Upper lobe of left lung (tissue), 6 donors: ENCODE results near the gene MAFF. TPM values are rescaled to one million over a fixed set of nuclear protein-coding genes. Genes with fewer than 3 reads are reported as not detected.
A peak's percentile ranks its signal among the peaks of the same experiment; 100 is the strongest.
"Not testable (repeated sequence)": the region's sequence is repeated elsewhere in the genome, so short reads cannot be mapped to it uniquely, and the experiment has no call there.

Experiments
- ATAC-seq, 2 donors: fragments of 200-7000 bp; cut with Tn5 transposase; one replicate each; pipeline ENCODE4 v1.9.1; 2022; ENCODE audit warnings: mild to moderate bottlenecking in 2 of 2, moderate library complexity in 2 of 2; ENCODE audit not compliant: low FRiP score in 2 of 2
- DNase-seq, 2 donors: peaks; one replicate each; pipeline ENCODE4 v3.0.0-alpha.2; 2019 to 2020
- H3K27ac ChIP-seq, 4 donors: fragments of 200-600 bp; sonication (generic); one replicate each; pipeline ENCODE4 v1.5.1; 2016 to 2019
- H3K27me3 ChIP-seq, 4 donors: fragments of 200-600 bp; sonication (generic); one replicate each; pipeline ENCODE4 v1.5.1; 2017 to 2019
- H3K36me3 ChIP-seq, 4 donors: fragments of 200-600 bp; sonication (generic); one replicate each; pipeline ENCODE4 v1.5.1; 2016 to 2019
- H3K4me1 ChIP-seq, 4 donors: fragments of 200-600 bp; sonication (generic); one replicate each; pipeline ENCODE4 v1.5.1; 2018 to 2019
- H3K4me3 ChIP-seq, 4 donors: fragments of 200-600 bp; sonication (generic); one replicate each; pipeline ENCODE4 v1.5.1; 2017 to 2019; ENCODE audit warnings: mild to moderate bottlenecking in 2 of 4, moderate library complexity in 1 of 4
- H3K9me3 ChIP-seq, 4 donors: fragments of 200-600 bp; sonication (generic); one replicate each; pipeline ENCODE4 v1.5.1; 2018 to 2019
- EP300 ChIP-seq, 4 donors: sonication (generic); formaldehyde crosslinking; IDR thresholded peaks; one replicate each; pipeline ENCODE4 v1.5.1; 2017; ENCODE audit warnings: antibody characterized with exemption in 4 of 4, control low read depth in 2 of 4
- POLR2A ChIP-seq, 4 donors: fragments of 450-650 bp; IDR thresholded peaks; one replicate each; pipeline ENCODE4 v1.5.1; 2016 to 2017; ENCODE audit warnings: antibody characterized with exemption in 4 of 4, mild to moderate bottlenecking in 2 of 4
- POLR2AphosphoS5 ChIP-seq, 2 donors: sonication (generic); formaldehyde crosslinking; IDR thresholded peaks; one replicate each; pipeline ENCODE4 v1.5.1; 2017; ENCODE audit warnings: antibody characterized with exemption in 2 of 2
- WGBS, 2 donors: methylation state at CpG; one replicate each; pipeline ENCODE4 v1.1.5; 2017 to 2018; 5-methylcytosine and 5-hydroxymethylcytosine counted together
- total RNA-seq, 6 donors: library from RNA; depleted of rRNA in 4 of 6; stranded (reverse); fragments of >200 nt in 4 of 6; gene quantifications; one replicate each; pipeline versions ENCODE4 v1.1.0 to v1.2.1, GENCODE V29; 2016 to 2021
- TF ChIP-seq, protein P1 (sequence below), 6 experiments: fragments of 450-650 bp in 4 of 6; fragments of 200-600 bp in 2 of 6; sonication (generic) in 2 of 6; IDR thresholded peaks; one replicate each; pipeline ENCODE4 v1.5.1; 2016 to 2019; ENCODE audit warnings: antibody characterized with exemption in 6 of 6
- donor health status: DM: no; HTN: no; CAD: no; lungs with moderate emphysema.
- donor health status: DM: no; HTN: yes; CAD: no; lungs with severe emphysema.

MAFF gene
- total RNA-seq, 6 donors from 2014 or later = 25.1 to 75.7 (median 44.5) TPM

DNA sequence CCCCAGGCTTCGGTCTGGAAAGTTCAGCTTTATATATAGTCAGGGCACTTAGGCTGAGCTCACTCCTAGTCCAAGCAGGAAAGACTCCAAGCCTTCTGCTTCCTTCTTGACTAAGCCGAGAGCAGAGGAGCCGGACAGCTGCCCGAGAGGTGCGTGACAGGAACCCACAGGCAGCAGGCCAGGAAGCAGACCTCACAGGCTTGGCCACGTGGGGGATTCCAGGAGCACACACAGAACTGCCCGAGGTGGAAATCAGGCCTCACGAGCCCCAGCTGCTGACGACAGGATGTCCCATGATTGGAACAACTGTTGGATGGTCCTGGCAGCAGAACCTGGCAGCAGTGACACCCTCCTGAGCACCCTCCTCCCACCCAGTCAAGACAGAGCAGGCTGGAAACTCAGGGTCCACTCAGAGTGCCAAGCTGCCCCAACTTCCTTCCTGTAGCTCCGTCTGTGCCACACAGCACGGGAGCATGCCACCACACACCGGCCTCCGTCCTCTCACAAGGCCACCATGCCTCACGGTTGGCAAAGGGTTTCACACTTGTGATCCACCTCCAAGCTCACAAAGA is 25.5 kb upstream of the MAFF start:
- WGBS, 2 donors = 29 to 48% methylated on average over 6 to 13 of the region's 14 CpGs
- Histone ChIP-seq H3K9me3 (no peaks in the 10 kb centered on the region), H3K4me1 (peaks cover 59 to 75% (median 63%) of the 10 kb centered on the region in 4 donors), H3K27me3 (no peaks in the 10 kb centered on the region), H3K27ac (peak overlapping the region; percentile 57 to 94 (median 82)), H3K36me3 (no peaks in the 10 kb centered on the region), H3K4me3 (no peak overlapping the region)
- ATAC-seq (peak in 1 of 2 donors; percentile 27), DNase-seq (peak in 1 of 2 donors; percentile 84)
- peak; percentile 88 to 93 for TF ChIP-seq POLR2AphosphoS5 (IDR thresholded peaks at IDR 0.05)
- peak in 1 of 4 donors; percentile 51 for TF ChIP-seq POLR2A (IDR thresholded peaks at IDR 0.05)
- peak; percentile 60 to 98 (median 88) for TF ChIP-seq EP300 (IDR thresholded peaks at IDR 0.05)
- TF ChIP-seq, protein P1, sequence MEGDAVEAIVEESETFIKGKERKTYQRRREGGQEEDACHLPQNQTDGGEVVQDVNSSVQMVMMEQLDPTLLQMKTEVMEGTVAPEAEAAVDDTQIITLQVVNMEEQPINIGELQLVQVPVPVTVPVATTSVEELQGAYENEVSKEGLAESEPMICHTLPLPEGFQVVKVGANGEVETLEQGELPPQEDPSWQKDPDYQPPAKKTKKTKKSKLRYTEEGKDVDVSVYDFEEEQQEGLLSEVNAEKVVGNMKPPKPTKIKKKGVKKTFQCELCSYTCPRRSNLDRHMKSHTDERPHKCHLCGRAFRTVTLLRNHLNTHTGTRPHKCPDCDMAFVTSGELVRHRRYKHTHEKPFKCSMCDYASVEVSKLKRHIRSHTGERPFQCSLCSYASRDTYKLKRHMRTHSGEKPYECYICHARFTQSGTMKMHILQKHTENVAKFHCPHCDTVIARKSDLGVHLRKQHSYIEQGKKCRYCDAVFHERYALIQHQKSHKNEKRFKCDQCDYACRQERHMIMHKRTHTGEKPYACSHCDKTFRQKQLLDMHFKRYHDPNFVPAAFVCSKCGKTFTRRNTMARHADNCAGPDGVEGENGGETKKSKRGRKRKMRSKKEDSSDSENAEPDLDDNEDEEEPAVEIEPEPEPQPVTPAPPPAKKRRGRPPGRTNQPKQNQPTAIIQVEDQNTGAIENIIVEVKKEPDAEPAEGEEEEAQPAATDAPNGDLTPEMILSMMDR (IDR thresholded peaks at IDR 0.05) = no peak

DNA sequence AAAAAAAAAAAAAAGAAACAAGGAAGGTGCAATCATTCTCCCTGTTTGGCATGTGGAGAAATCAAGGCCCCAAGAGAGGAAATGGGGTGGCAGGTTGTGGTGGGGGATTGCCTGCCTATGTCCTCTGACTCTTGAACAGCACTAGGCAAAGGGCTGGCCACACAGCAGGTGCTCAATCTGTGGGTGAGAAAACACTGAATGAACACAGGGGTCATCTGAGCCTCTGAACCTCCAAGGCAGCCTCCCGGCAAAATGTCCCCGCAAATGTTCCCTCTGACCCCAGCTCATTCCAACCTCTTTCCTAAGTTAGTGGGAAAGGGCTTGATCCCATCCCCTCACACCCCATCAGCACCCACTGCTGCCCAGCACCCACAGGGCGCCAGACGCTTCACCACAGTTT is 24.8 kb upstream of the MAFF start:
- TF ChIP-seq, protein P1 (IDR thresholded peaks at IDR 0.05) = no peak
- TF ChIP-seq POLR2A (IDR thresholded peaks at IDR 0.05) (no peak), EP300 (IDR thresholded peaks at IDR 0.05) (no peak), POLR2AphosphoS5 (IDR thresholded peaks at IDR 0.05) (no peak)
- H3K4me1 ChIP-seq = peaks cover 60 to 78% (median 65%) of the 10 kb centered on the region in 4 donors
- no peaks in the 10 kb centered on the region for H3K27me3 ChIP-seq
- H3K27ac ChIP-seq = peak overlapping the region; percentile 57 to 94 (median 74)
- no peak for ATAC-seq
- no peaks in the 10 kb centered on the region for H3K36me3 ChIP-seq
- no peaks in the 10 kb centered on the region for H3K9me3 ChIP-seq
- no peak overlapping the region for H3K4me3 ChIP-seq
- no peak for DNase-seq
- 90 to 98% methylated on average over 4 of the region's 4 CpGs for WGBS, 2 donors

DNA sequence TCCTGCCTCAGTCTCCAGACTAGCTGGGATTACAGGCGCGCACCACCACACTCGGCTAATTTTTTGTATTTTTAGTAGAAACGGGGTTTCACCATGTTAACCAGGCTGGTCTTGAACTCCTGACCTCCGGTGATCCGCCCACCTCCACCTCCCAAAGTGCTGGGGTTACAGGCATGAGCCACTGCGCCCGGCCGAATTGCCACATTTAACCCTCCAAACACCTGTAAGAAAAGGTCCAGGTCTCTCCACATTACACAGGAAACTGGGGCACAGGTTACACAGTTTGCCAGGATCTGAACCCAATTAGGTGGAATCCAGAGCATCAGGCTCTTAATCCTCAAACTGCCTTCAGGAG is 24.2 kb upstream of the MAFF start:
- H3K9me3 ChIP-seq, H3K4me3 ChIP-seq, H3K27me3 ChIP-seq, DNase-seq, ATAC-seq, H3K36me3 ChIP-seq: not testable (repeated sequence)
- peak overlapping the region; percentile 57 to 94 (median 74) for H3K27ac ChIP-seq
- 82 to 84% methylated on average over 9 of the region's 9 CpGs for WGBS, 2 donors
- H3K4me1 ChIP-seq = peaks cover 54 to 76% (median 63%) of the 10 kb centered on the region in 4 donors

DNA sequence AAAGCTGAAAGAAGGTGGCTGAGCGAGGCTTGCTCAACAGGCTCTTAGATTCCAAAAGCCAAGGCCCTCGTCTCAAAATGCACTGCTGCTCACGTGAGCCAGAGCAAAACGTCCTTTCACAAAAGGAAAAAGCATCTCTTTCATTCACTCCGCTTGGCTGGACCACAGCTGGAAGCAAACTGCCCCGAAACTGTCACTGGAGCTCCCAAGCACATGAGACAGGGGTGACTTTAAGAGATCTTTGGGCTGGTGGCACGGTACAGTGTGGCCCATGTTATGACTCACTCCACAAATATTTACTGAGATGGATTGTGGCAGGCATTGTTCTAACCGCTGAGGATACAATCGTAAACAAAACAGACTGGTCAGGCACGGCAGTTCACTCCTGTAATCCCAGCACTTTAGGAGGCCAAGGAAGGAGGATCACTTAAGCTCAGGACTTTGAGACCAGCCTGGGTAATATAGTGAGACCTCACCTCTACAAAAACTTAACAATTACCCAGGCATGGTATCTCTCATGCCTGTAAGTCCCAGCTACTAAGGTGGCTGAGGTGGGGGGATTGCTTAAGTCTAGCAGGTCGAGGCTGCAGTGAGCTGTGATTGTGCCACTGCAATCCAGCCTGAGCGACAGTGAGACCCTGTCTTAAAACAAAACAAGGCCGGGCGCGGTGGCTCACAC is 23.7 kb upstream of the MAFF start:
- Histone ChIP-seq H3K9me3 (no peaks in the 10 kb centered on the region), H3K36me3 (no peaks in the 10 kb centered on the region), H3K4me3 (no peak overlapping the region), H3K27me3 (no peaks in the 10 kb centered on the region), H3K27ac (peak overlapping the region; percentile 57 to 94 (median 74)), H3K4me1 (peaks cover 49 to 71% (median 57%) of the 10 kb centered on the region in 4 donors)
- 54 to 57% methylated on average over 15 of the region's 15 CpGs for WGBS, 2 donors
- ATAC-seq (peak in 1 of 2 donors; percentile 45), DNase-seq (peak in 1 of 2 donors; percentile 58)
- TF ChIP-seq POLR2AphosphoS5 (IDR thresholded peaks at IDR 0.05) (peak; percentile 44 to 68), POLR2A (IDR thresholded peaks at IDR 0.05) (no peak), EP300 (IDR thresholded peaks at IDR 0.05) (peak in 2 of 4 donors; percentile 63 to 85)

DNA sequence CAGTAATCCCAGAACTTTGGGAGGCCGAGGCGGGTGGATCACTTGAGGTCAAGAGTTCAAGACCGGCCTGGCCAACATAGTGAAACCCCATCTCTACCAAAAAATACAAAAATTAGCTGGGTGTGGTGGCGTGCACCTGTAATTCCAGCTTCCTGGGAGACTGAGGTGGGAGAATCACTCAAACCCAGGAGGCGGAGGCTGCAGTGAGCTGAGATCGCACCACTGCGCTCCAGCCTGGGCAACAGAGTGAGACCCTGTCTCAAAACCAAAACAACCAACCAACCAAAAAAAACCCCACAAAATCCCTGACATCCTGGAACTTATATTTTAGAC is 23.2 kb upstream of the MAFF start:
- H3K36me3 ChIP-seq, DNase-seq, H3K27me3 ChIP-seq, ATAC-seq, H3K9me3 ChIP-seq, H3K4me3 ChIP-seq: not testable (repeated sequence)
- Histone ChIP-seq H3K27ac (peak overlapping the region; percentile 57 to 94 (median 74)), H3K4me1 (peaks cover 44 to 66% (median 52%) of the 10 kb centered on the region in 4 donors)
- WGBS, 2 donors = 96 to 97% methylated on average over 7 of the region's 7 CpGs

DNA sequence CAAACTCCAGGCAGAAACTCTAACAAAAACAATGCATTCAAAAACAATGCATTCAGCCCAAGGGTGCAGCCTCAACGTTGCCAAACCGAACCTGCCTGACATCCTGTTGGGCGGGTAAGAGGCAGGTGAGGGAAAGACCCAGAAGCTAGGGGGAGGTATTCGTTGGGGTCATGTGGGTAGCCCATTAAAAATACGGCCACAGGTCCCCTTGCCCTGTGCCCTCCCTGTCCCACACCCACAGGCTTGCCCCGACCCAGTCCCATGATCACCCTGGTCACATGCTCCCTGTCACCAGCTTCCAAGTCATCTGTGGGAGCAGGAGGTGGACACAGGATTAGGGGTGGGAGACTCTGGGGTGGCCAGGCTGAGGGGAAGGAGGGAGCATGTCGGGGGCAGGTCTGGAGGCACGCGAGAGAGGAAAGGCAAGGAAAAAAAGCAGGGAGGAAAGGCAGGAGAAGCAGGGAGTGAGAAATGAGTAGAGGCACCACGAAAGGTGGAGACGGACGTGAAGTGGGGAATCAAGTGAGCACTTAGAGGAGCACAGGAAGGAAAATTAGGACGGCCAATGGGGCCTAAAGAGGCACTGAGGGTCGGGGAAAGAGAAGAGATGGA is 20.8 kb upstream of the MAFF start:
- 11 to 15% methylated on average over 14 of the region's 14 CpGs for WGBS, 2 donors
- peak in 1 of 2 donors; percentile 82 for DNase-seq
- Histone ChIP-seq H3K4me1 (peaks cover 35 to 52% (median 42%) of the 10 kb centered on the region in 4 donors), H3K36me3 (no peaks in the 10 kb centered on the region), H3K27ac (peak overlapping the region; percentile 90 to 99 (median 94)), H3K27me3 (no peaks in the 10 kb centered on the region), H3K4me3 (peak overlapping the region; percentile 47 to 68 (median 58)), H3K9me3 (no peaks in the 10 kb centered on the region)
- TF ChIP-seq, protein P1 (IDR thresholded peaks at IDR 0.05) = no peak
- TF ChIP-seq POLR2A (IDR thresholded peaks at IDR 0.05) (peak in 1 of 4 donors; percentile 83), POLR2AphosphoS5 (IDR thresholded peaks at IDR 0.05) (peak in 1 of 2 donors; percentile 80), EP300 (IDR thresholded peaks at IDR 0.05) (peak in 1 of 4 donors; percentile 77)
- peak; percentile 28 to 52 for ATAC-seq
